HL-60 (cell line): ENCODE data around the gene RAB3A.

Experiments used
- GABPA ChIP-seq: IDR thresholded peaks from 2 replicates; pipeline ENCODE4 v1.6.1; 2012; ENCODE audit warnings: low read depth
- POLR2AphosphoS5 ChIP-seq: IDR thresholded peaks from 2 replicates; pipeline ENCODE4 v1.6.1; 2012; ENCODE audit warnings: low read depth
- SPI1 ChIP-seq: IDR thresholded peaks from 2 replicates; pipeline ENCODE4 v1.6.1; 2012; ENCODE audit warnings: low read depth, mild to moderate bottlenecking, borderline replicate concordance
- TF ChIP-seq, protein P1 (sequence below): IDR thresholded peaks from one replicate; pipeline ENCODE4 v1.5.1; 2011; ENCODE audit warnings: low read length, control low read depth, inconsistent platforms; ENCODE audit not compliant: insufficient read depth
- TF ChIP-seq, protein P2 (sequence below): IDR thresholded peaks from 2 replicates; pipeline ENCODE4 v1.6.1; 2012; ENCODE audit warnings: low read depth; ENCODE audit not compliant: insufficient replicate concordance

DNA sequence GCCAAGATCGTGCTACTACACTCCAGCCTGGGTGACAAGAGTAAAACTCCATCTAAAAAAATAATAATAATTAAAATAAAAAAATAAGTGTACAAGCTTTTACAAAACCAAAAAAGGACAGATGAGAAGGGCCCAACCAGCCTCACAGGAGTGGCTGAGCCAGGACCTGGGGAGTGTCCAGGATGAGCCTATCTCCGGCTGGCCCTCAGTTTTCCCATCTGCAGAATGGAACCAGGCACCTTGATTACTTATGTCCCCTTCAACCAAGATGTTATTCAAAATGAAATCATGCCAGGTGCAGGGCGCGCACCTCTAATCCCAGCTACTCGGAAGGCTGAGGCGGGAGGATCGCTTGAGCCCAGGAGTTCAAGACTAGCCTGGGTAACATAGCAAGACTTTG, 39.8 kb downstream of the RAB3A start:
- TF ChIP-seq POLR2AphosphoS5: no peak
- TF ChIP-seq, protein P1, sequence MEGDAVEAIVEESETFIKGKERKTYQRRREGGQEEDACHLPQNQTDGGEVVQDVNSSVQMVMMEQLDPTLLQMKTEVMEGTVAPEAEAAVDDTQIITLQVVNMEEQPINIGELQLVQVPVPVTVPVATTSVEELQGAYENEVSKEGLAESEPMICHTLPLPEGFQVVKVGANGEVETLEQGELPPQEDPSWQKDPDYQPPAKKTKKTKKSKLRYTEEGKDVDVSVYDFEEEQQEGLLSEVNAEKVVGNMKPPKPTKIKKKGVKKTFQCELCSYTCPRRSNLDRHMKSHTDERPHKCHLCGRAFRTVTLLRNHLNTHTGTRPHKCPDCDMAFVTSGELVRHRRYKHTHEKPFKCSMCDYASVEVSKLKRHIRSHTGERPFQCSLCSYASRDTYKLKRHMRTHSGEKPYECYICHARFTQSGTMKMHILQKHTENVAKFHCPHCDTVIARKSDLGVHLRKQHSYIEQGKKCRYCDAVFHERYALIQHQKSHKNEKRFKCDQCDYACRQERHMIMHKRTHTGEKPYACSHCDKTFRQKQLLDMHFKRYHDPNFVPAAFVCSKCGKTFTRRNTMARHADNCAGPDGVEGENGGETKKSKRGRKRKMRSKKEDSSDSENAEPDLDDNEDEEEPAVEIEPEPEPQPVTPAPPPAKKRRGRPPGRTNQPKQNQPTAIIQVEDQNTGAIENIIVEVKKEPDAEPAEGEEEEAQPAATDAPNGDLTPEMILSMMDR: no peak
- TF ChIP-seq SPI1: no peak
- TF ChIP-seq GABPA: no peak
- TF ChIP-seq, protein P2, sequence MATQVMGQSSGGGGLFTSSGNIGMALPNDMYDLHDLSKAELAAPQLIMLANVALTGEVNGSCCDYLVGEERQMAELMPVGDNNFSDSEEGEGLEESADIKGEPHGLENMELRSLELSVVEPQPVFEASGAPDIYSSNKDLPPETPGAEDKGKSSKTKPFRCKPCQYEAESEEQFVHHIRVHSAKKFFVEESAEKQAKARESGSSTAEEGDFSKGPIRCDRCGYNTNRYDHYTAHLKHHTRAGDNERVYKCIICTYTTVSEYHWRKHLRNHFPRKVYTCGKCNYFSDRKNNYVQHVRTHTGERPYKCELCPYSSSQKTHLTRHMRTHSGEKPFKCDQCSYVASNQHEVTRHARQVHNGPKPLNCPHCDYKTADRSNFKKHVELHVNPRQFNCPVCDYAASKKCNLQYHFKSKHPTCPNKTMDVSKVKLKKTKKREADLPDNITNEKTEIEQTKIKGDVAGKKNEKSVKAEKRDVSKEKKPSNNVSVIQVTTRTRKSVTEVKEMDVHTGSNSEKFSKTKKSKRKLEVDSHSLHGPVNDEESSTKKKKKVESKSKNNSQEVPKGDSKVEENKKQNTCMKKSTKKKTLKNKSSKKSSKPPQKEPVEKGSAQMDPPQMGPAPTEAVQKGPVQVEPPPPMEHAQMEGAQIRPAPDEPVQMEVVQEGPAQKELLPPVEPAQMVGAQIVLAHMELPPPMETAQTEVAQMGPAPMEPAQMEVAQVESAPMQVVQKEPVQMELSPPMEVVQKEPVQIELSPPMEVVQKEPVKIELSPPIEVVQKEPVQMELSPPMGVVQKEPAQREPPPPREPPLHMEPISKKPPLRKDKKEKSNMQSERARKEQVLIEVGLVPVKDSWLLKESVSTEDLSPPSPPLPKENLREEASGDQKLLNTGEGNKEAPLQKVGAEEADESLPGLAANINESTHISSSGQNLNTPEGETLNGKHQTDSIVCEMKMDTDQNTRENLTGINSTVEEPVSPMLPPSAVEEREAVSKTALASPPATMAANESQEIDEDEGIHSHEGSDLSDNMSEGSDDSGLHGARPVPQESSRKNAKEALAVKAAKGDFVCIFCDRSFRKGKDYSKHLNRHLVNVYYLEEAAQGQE: no peak
